GM19239 (cell line): ENCODE results near the gene AGPAT3.

Experiments
- DNase-seq: peaks from one replicate; pipeline ENCODE4 v3.0.0; 2011; ENCODE audit warnings: low spot score; ENCODE audit not compliant: insufficient read length
- FAIRE-seq: peaks from 2 replicates; lab custom pipeline; 2011; peaks lifted over from hg19 to GRCh38; lab: Jason Lieb, UNC

Gene AGPAT3

GRCh38 chr21:43930848-43931375, 65.9 kb downstream of the AGPAT3 start:
- no peak for FAIRE-seq
- DNase-seq, result no peak

DNA sequence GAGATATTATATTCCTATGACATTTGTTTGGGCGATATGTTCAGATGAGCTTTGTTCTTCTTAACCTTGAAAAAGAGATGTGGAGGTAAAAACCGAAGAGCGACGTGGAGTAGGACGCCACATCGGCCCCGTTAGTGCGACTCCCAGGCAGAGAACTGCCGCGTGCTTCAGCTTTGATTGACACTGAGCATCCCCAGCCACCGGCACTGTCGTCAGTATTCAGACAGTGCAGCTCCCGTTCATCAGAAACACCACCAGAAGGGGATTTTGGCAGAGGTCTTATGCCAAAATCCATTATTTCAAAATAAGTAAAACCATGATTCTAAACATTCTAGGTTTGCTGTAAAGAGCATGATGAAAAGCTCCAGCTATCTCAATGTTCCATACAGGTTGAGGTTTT, 66.5 kb downstream of the AGPAT3 start:
- FAIRE-seq (peak; percentile 37), DNase-seq (no peak)

DNA sequence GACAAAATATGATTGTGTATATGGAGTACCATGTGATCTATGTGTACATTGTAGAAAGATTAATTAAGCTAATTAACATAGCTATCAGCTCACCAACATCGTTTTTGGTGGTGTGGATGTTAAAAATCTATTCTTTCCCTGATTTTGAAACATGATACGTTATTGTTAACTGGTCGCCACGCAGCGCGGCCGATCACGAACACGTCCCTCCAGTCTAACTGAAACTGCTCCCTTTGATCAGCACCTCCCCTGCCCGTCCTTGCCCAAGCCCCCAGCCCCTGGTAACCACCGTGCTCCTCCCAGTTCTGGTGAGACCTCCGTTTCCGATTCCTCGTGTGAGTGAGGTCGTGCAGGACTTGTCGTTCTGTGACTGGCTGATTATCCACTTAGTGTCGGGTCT, 67.0 kb downstream of the AGPAT3 start:
- FAIRE-seq, result no peak
- no peak for DNase-seq

DNA sequence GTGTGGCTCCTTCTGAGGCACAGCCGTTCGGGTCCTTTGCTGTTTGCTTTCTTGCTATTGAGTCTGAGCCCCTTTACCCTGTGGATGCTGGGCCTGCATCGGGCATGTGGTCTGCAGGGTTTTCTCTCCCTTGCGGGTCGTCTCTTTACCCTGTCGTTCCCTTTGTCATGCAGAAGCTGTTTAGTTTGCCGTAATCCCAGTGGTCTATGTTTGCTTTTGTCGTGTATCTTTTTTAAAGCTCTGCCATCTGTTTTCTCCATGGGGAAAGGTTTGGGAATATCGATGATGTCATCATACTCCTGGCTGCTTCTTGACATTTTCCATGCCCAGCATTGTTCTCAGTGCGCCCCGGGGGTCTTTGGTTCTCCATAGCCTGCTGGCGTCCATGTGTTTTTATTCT, 68.2 kb downstream of the AGPAT3 start:
- DNase-seq (no peak), FAIRE-seq (no peak)

DNA sequence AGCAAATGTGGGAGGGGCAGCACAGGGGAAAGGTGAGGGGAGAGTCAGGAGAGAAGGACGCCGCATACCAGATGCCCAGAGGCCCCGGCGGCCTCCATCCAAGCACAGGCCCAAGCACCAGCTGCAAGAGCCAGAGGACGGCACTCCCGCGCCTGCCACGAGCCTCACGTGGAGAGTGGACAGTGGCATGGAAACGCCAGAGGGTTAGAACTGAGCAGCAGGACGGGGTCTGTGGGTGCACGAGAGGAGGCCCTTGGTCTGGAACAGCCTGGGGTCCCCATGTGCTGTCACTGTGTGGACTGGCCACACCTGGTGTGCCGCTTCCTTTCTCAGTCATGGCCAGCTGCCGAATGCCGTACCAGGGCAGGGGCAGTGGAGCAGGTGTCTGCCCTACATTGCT, 68.7 kb downstream of the AGPAT3 start:
- no peak for FAIRE-seq
- DNase-seq, result no peak

DNA sequence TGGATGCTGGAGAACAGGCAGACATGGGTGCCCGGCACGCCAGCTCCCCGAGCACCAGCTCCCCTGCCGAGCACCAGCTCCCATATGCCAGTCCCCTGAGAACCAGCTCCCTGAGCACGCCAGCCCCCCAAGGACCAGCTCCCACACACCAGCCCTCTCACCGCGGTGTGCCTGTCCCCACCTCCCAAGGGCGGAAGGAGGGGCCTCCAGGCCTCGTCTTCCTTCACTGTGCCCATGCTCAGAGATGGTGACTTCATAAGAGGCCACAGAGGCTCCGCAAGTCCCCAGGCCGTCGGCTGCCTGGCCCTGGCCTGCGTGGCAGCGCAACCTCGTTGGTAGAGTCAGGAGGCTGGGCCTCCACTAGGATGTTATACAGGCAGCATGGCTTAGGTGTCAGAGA, 69.1 kb downstream of the AGPAT3 start:
- FAIRE-seq (no peak), DNase-seq (no peak)

GRCh38 chr21:43934716-43935705, 70.0 kb downstream of the AGPAT3 start:
- DNase-seq (no peak), FAIRE-seq (no peak)

- DNase-seq, result no peak
- FAIRE-seq, result no peak
Measured at GRCh38 chr21:43935711-43936110, 70.7 kb downstream of the AGPAT3 start.

- DNase-seq (no peak), FAIRE-seq (no peak)
Measured at GRCh38 chr21:43936247-43936967, 71.4 kb downstream of the AGPAT3 start.

DNA sequence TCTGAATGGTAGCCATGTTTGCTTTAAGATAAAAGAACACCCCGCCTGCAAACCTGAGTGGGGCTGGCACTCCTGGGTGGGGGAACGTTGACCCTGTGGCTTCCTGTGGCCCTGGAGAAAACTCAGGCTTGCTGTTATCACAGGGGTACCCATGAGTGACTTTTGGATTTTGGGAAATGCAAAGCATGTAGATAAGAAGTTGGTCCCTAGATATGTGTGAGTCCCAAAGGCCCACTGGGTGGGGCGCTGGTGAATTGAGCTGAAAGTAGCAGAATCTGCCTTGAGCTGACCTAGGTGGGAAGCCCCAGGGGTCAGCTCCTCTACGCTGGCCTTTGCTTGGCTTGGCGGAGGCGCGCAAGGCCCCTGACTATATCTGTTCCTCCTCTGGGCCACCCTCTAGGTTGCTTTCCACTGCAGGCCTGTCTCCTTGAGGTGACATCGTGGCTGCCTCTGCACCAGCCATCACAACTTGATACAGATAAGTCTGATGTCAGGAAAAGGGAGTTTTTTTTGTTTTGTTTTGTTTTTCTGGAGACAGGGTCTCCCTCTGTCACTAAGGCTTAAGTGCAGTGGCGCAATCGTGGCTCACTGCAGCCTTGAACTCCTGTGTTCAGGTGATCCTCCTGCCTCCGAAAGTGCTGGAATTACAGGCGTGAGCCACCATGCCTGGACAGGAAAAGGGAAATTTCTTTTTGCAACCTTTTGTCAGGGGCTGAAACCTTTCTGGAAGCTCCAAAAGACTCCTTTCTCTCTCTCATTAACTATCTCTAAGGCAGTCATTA, 72.2 kb downstream of the AGPAT3 start:
- DNase-seq (no peak), FAIRE-seq (peak; percentile 11)

DNA sequence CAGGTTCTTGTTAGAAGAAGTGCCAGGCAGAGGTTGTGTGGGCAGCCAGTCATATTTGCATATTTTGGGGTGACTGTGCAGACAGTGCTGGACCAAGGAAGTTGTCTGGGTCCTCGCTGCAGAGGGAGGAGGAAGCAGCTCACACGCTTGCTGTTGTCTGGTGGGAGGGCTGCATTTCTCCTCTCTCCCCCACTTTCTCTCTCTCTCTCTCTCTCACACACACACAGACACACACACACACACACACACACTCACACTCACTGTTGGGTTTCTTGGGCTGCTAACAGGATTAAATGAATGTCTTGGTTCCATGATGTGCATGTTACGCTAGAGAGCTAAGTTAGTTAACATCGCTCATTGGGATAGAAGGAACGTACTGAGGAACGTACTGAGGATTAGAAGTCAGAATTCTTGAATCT, 72.9 kb downstream of the AGPAT3 start:
- FAIRE-seq (peak; percentile 92), DNase-seq (peak; percentile 74)

DNA sequence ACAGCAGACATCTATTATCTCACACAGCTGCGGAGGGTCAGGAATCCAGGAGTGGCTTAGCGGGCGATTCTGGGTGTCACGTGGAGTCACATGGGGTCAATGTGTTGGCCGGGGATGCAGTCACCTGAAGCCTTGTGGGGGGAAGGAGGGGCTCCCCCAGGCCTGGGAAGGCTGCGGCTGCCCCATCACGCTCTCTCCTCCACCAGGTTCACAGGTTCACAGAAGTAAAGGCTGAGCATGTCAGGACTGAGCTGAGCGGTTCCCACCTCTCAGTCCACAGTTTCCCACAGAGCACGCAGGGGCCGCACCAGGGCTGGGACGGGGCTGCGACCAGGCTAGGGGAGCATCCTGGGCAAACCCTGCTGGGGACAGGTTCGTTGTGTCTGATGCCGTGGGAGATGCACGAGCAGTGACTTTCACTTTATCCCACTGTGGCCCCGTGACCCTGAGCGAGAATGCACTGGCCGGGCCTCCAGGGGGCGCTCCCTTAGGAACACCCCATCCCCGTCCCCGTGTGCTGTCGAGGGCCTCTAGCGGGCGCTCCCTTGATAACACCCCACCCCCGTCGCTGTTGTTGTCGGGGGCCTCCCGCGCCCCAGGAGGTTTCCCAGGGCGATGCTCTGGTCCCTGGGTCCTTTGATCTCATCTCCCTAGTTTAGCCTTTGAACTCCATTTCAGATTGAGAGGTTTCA, 73.9 kb downstream of the AGPAT3 start:
- DNase-seq (peak; percentile 97), FAIRE-seq (peak; percentile 96)

DNA sequence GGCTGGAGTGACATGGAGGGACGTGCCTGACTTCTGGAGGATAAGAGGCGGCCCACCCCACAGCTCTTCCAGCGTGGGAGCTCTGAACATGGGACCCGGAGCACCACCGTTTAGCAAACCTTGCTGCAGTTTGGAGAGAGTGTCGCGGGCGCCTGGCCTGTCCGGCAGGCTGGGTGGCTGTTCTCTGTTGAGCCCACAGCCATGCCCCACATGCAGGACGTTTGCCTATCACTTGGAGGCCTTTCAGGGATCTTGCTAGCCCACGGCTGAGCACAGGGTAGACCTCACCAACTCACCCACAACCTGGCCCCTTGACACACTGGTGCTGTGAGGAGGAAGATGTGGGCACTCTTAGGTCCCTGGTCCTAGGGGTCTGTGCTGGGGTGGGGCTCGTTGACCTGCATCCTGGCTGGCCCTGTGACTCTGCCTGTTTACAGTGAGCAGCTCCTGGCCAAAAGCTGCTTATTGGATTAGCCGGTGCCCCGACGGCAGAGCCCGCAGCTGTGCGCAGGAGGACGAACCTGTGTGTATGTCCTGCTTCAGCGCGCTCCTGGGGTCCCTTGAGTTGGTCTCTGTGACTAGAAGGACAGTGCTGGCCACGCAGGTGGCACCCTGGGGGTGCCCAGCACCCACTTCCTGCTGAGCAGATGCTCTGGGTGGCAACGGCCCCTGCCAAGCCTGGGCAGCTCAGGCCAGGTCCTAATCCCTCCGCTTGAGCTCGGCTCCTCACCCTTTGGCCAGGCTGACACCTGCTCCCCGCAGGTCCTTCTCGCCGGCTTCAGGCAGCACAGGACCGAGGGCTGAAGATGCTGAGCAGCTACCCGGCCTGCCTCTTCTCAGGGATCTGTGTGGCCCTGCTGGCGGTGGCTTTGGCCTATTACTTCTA, 74.7 kb downstream of the AGPAT3 start:
- no peak for DNase-seq
- no peak for FAIRE-seq

DNA sequence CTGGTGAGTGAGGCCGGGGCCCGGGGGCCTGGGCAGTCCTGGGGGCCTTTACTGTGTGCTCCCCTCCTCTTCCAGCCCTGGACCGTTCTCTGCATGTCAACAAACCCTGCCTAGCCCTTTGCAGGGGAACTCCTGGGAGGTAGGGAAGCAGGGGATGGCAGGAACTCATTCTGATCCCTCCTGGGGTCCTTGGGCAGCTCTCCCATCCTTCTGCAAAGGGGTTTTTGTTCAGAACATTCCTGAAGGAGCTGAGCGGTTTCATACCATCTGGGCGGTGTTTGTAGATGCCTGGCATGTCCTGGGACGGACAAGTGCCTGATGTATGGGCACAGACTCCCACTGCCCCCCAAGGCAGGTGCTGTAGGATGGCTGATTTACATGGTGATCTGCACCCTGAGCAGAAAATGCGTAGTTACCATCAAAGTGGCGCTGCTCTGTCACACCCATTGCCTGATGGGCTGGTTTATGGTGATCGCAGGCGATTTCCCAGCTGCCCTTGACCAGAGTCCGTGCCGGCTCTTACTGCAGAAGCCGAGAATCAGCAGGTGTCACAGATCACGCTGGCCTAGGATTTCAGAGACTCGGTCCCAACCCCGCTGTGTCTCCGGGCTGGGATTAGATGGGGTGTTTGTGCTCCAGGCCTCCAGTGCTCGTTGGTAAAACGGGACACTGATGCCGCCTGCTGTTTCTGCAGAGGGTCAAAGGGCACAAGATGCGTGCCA, 75.5 kb downstream of the AGPAT3 start:
- no peak for FAIRE-seq
- no peak for DNase-seq

DNA sequence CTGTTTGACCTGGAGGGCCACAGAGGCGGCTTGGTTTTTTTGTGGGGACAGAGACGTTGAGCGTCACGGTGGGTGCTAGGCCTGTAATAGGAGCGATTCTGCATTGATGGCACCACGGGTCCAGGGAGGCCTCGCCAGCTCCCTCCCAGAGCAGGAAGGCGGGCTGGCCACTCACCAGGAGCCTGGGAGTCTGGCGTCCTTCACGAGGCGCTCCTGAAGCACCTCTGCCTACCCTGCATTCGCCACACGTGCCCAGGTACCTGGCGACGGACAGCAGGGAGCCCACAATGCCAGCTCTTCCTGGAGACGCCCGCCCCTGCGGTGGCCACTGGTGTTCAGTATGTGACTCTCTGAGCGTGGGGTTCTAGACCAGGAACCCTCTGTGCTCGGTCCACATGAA, 77.2 kb downstream of the AGPAT3 start:
- FAIRE-seq (no peak), DNase-seq (no peak)

DNA sequence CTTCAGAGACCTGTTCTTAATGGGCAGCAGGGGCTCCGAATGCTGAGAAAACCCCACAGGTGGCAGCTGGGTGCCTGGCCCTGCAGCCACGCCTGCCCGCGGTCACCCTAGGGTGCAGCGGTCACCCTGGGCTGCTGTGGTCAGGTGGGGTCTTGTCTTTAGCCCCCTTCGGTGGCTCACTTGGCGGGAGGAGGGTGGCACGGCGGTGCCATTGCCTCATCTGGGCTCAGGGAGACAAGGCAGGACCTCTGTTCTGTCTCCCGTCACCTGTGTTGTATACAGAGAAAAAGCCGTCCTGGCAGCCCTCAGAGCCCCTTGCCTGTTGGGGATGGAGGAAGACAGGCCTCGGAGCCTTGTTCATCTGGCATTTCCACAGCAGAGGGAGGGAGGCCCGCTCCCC, 77.6 kb downstream of the AGPAT3 start:
- no peak for FAIRE-seq
- no peak for DNase-seq

- FAIRE-seq, result no peak
- no peak for DNase-seq
Measured at GRCh38 chr21:43943512-43944077, 78.6 kb downstream of the AGPAT3 start.

GRCh38 chr21:43944078-43944633, 79.1 kb downstream of the AGPAT3 start:
- no peak for FAIRE-seq
- no peak for DNase-seq
